Skeletal muscle satellite cell (primary cell): ENCODE measurements around the gene SLC2A2.

Experiments used
- H3K27me3 ChIP-seq: 2 replicates; pipeline ENCODE4 v1.7.0; 2013; ENCODE audit warnings: low read length; ENCODE audit not compliant: control insufficient read depth, insufficient read depth
- H3K36me3 ChIP-seq: 2 replicates; pipeline ENCODE4 v1.7.0; 2013; ENCODE audit warnings: mild to moderate bottlenecking, control low read depth, low read length; ENCODE audit not compliant: insufficient read depth
- H3K4me1 ChIP-seq: 2 replicates; pipeline ENCODE4 v1.7.0; 2013; ENCODE audit warnings: low read length; ENCODE audit not compliant: control insufficient read depth, insufficient read depth
- H3K4me2 ChIP-seq: 2 replicates; pipeline ENCODE4 v1.7.0; 2013; ENCODE audit warnings: mild to moderate bottlenecking, low read length
- H3K4me3 ChIP-seq: 2 replicates; pipeline ENCODE4 v1.7.0; 2013; ENCODE audit warnings: low read length
- H3K9ac ChIP-seq: 2 replicates; pipeline ENCODE4 v1.7.0; 2013; ENCODE audit warnings: mild to moderate bottlenecking, low read depth, low read length, moderate library complexity
- H3K9me3 ChIP-seq: replicated peaks from 2 replicates; pipeline ENCODE4 v1.7.0; 2013; ENCODE audit warnings: mild to moderate bottlenecking, control low read depth, low read length

SLC2A2 gene

DNA sequence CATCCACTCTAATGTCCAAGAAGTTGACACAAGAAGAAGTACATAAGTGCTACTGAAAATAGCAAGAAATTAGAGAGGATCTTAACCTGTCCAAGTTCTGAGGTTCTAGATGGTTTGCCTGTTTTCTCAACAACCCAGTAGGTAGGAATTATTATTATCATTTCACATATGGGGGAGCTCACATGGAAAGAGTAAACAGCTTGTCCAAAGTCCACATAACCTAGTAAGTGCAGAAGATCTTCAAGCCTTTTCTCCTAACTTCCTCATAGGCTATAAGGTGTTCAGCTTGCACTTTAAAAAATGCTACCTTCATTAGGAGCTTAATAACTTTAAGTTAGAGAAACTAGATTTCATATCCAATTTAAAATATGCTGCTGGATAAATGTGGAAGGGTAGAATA, 3.0 kb downstream of the SLC2A2 start:
- no peaks in the 10 kb centered on the region for H3K9me3 ChIP-seq
- H3K4me1 ChIP-seq: peaks cover 8% of the 10 kb centered on the region
- H3K27me3 ChIP-seq: no peaks in the 10 kb centered on the region
- H3K36me3 ChIP-seq: no peaks in the 10 kb centered on the region
- H3K4me3 ChIP-seq: no peak overlapping the region
- H3K4me2 ChIP-seq: no peak overlapping the region
- H3K9ac ChIP-seq: no peak overlapping the region

- Histone ChIP-seq H3K4me1 (no peaks in the 10 kb centered on the region), H3K27me3 (no peaks in the 10 kb centered on the region), H3K4me2 (no peak overlapping the region), H3K9ac (no peak overlapping the region), H3K9me3 (no peaks in the 10 kb centered on the region), H3K4me3 (no peak overlapping the region), H3K36me3 (no peaks in the 10 kb centered on the region)
These were observed 5.1 kb downstream of the SLC2A2 start for GRCh38 chr3:171021377-171021776.

DNA sequence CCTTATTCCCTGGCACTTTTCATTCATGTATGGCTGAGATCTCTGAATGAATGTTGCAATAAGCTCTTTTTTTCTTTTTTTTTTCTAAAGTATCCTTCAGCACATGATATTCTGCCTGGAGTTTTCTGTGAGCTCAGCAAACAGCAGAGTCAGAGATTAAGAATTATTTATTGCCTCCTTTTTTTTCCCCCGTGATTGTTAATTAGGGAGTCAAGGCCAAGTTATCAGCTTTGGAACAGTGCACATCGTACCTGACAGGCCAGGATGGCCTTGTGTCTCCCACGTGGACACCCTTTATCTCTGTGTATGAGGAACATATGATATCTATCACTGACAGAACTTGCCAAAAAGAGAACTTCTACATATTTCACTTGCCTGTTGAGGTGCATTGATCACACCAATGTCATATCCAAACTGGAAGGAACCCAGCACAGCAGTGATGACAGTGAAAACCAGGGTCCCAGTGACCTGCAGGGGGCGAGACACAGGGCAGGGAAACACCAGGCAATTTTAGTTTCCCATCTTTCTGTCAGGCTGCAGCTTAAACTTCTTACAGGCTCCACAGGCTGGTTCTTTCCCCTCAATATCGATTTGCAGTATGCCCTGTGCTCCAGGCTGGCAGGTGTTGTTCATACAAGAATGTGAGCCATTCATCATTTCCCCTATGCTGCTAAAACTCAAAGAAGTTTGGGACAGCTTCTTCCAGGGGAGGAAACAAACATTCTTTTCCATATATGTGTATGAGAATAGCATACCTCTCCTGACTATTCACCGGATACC, 8.2 kb downstream of the SLC2A2 start:
- Histone ChIP-seq H3K9ac (no peak overlapping the region), H3K4me2 (no peak overlapping the region), H3K27me3 (no peaks in the 10 kb centered on the region), H3K4me3 (no peak overlapping the region), H3K9me3 (no peaks in the 10 kb centered on the region), H3K36me3 (no peaks in the 10 kb centered on the region), H3K4me1 (no peaks in the 10 kb centered on the region)

DNA sequence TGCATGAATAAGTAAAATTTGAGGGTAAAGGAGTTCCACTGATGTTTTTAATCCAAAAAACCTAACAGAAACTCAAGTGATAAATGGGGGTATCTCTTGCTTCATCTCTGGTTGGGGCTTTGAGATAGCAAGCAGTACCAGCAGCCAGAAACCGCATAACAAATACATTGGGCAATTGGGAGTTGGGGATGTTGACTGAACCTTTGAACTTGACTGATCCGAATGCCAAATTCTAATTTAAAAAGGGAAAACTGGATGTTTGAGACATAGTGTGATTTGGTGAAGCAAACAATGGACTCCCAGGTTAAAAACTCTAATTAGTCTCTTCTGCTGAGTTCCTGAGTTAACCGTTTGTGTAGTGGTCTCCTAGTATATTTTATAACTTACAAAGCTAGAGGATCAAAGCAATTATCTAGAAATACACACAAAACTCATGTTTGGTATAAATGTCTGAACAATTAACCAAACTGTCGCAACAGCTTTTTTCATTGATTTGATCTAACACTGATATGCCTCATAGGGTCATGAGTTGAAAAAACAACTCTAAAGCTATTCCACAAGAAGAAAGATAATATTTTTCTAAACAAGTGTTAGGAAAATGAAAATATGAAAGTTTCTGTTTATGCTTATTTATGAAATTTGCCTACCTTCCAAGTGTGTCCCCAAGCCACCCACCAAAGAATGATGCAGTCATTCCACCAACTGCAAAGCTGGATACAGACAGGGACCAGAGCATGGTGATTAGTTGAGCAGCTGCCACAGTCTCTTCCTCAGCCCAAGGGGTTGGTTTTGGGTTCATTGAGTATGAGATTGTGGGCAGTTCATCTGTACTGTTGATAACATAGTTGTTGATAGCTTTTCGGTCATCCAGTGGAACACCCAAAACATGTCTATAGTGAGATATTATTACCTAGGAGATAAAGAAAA, 12.4 kb downstream of the SLC2A2 start:
- H3K36me3 ChIP-seq: no peaks in the 10 kb centered on the region
- no peaks in the 10 kb centered on the region for H3K4me1 ChIP-seq
- no peak overlapping the region for H3K4me3 ChIP-seq
- no peaks in the 10 kb centered on the region for H3K9me3 ChIP-seq
- no peak overlapping the region for H3K9ac ChIP-seq
- H3K4me2 ChIP-seq: no peak overlapping the region
- H3K27me3 ChIP-seq: no peaks in the 10 kb centered on the region

GRCh38 chr3:171011873-171012336, 14.6 kb downstream of the SLC2A2 start:
- Histone ChIP-seq H3K9me3 (no peaks in the 10 kb centered on the region), H3K27me3 (no peaks in the 10 kb centered on the region), H3K36me3 (no peaks in the 10 kb centered on the region), H3K9ac (no peak overlapping the region), H3K4me2 (no peak overlapping the region), H3K4me1 (no peaks in the 10 kb centered on the region), H3K4me3 (no peak overlapping the region)

DNA sequence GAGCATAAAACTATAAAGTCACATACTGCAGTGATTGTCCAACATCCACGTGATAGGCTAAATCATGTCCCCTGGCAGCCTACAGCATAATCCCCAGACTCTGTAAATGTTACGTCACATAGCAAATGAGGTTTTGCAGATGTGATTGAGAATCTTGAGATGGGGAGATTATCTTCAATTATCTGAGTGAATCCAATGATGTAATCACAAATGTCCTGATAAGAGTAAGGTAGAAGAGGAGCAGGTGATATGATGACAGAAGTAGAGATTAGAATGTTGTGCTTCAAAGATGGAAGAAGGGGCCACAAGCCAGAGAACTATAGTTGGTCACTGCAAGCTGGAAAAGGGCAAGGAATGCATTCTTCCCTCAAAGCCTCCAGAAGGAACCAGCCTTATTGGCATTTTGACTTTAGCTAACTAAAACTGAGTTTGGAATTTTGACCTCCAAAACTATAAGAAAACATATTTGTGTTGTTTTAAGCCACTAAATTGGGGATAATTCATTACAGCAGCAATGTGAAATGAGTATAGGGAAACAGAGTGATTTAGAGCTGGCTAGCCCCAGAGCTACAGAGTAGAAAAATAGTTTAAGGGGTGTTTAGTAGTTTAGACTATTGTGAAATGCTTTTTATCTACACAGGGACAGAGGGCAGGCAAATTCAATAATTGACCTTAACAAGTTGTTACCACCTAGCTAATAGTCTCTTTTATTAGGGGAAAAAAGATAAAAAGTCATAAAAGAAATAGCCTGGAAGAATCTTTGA, 15.2 kb downstream of the SLC2A2 start:
- no peaks in the 10 kb centered on the region for H3K27me3 ChIP-seq
- no peak overlapping the region for H3K9ac ChIP-seq
- H3K4me2 ChIP-seq: no peak overlapping the region
- no peak overlapping the region for H3K4me3 ChIP-seq
- H3K4me1 ChIP-seq: no peaks in the 10 kb centered on the region
- H3K9me3 ChIP-seq: no peaks in the 10 kb centered on the region
- no peaks in the 10 kb centered on the region for H3K36me3 ChIP-seq

DNA sequence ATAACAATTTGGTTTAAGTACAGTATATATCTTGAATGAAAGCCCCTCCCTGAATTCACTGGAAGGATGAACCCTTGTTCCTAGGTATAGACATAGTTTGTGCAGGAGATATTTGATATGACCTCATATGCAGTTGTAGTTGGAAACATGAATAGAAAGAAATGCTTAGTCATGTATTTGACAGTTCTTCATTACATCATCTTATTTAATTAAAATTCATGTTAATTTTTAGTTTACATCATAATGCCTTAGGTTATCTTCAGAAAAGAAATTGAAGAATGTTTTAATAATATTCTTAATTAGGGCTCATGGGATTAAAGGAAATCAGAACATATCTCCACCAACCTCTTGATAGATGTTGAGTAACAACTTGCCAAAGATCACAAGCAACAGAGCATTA, 19.2 kb downstream of the SLC2A2 start:
- Histone ChIP-seq H3K4me2 (no peak overlapping the region), H3K4me1 (peaks cover 4% of the 10 kb centered on the region), H3K9me3 (no peaks in the 10 kb centered on the region), H3K27me3 (no peaks in the 10 kb centered on the region), H3K4me3 (no peak overlapping the region), H3K9ac (no peak overlapping the region), H3K36me3 (no peaks in the 10 kb centered on the region)

DNA sequence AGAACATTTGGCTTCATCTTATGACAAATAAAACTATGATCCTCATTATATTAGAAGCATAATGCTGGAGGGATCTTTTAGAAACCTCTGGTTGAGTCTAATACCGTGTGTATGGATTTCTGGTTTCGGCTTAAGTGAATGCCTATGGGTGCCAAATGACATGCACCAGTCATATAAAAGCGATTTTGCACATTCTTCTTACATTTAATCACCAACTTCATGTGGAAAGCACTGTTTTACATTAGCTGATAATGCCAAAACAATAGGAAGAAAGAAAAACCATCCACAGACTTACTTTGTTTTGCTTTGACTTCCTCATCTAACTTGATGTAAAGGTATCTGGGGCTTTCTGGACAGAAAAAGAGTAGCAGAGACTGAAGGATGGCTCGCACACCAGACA, 20.9 kb downstream of the SLC2A2 start:
- no peaks in the 10 kb centered on the region for H3K36me3 ChIP-seq

GRCh38 chr3:171001957-171002694, 24.4 kb downstream of the SLC2A2 start:
- Histone ChIP-seq H3K4me2 (no peak overlapping the region), H3K27me3 (no peaks in the 10 kb centered on the region), H3K9me3 (no peaks in the 10 kb centered on the region), H3K4me1 (peaks cover 17% of the 10 kb centered on the region), H3K9ac (no peak overlapping the region), H3K36me3 (no peaks in the 10 kb centered on the region), H3K4me3 (no peak overlapping the region)

More for the DNA sequence above, 20.9 kb downstream of the SLC2A2 start:
- Histone ChIP-seq H3K9me3 (no peaks in the 10 kb centered on the region), H3K27me3 (no peaks in the 10 kb centered on the region), H3K4me2 (peak overlapping the region; percentile 6), H3K4me1 (peaks cover 9% of the 10 kb centered on the region), H3K4me3 (no peak overlapping the region), H3K9ac (no peak overlapping the region)

DNA sequence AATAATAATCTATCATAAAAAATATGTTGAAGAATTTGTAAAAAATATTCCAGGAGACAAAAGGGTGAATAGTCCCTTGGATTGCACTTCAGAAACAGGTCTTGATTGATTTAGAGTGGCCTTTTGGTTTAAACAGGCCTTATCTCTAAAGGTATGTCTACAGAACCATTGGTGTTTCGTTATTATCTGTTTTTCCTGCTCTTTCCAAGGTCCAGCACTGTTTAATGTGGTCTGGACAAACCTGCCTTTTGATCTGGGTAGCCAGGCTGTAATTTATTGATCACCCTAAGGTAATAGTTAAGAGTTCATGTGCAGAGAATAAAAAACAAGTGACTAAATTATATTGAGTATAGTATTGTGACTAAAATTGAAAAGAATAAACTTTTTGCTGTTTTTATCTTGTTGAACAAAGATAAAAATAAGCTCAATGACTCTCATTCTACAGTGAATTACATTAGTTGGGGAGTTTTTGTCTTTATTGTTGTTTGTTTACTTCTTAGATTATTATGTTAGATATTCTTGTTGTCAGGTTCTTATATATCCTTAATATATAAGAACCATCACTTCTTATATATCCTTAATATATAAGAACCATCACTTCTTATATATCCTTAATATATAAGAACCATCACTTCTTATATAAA, 25.1 kb downstream of the SLC2A2 start:
- Histone ChIP-seq H3K4me1 (peaks cover 17% of the 10 kb centered on the region), H3K4me2 (no peak overlapping the region), H3K9ac (no peak overlapping the region)

More for the DNA sequence above, 25.1 kb downstream of the SLC2A2 start:
- no peaks in the 10 kb centered on the region for H3K36me3 ChIP-seq
- H3K27me3 ChIP-seq: no peaks in the 10 kb centered on the region
- H3K4me3 ChIP-seq: no peak overlapping the region
- H3K9me3 ChIP-seq: no peaks in the 10 kb centered on the region
